GM18526 (cell line): ENCODE data around the gene RASD1.

Experiments
- POLR2A ChIP-seq: IDR thresholded peaks from 3 replicates; pipeline ENCODE4 v1.6.1; 2011; ENCODE audit not compliant: insufficient read length; ENCODE audit errors: extremely low read depth

RASD1 gene

DNA sequence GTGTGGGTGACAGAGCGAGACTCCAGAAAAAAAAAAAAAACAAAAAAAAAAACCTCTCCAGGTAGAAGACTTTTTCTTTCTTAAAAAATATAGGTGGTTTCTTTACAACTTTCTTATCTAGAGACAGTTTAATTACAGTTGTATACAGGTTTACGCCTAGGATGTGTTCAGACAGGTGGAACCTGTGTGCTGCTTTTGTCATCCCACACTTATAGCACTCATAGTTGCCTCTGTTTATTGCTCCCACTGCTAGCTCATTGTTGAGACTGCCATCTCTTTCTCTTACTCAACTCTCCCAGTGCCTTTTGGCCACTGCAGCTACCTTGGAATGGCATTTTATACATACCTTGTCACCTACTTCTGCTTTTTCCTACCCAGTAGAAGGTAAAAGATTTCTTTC lies 38.5 kb downstream of the RASD1 start:
- TF ChIP-seq POLR2A: no peak

DNA sequence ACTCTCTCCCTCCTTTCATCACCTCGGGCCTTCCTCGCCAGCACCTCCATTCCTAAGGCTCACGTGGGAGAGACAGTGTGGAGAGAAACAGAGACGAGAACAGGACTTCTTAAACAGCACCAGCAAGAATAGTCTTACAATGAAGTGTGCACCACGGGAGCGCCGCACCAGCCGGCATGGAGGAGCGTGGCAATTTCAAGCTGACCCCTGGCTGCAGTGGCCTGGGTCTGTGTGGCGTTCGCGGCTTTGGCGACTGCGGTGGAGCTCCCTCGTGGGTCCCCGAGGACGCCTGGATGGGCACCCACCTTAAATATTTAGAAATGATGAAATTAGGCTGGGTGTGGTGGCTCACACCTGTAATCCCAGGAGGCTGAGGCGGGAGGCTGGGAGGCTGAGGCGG lies 39.9 kb downstream of the RASD1 start:
- TF ChIP-seq POLR2A: no peak

DNA sequence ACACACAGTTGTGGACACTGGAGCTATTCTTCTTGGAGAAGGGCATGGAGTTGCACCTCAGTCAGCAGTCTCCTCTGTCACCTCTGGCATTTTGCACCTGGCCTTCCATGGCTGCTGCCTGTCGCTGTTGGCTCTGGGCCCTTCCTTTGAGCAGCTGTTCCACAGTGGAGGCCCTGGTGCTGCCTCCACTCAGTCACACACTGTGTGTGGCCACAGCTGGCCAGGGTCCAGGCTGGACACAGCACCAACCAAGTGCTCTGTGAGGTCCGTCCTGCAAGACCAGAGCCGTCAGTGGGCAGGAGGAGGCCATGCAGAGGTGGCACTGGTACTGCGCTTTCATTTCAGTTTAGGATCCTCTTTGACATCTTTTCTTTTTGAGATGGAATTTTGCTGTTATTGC lies 41.0 kb downstream of the RASD1 start:
- TF ChIP-seq POLR2A: no peak

DNA sequence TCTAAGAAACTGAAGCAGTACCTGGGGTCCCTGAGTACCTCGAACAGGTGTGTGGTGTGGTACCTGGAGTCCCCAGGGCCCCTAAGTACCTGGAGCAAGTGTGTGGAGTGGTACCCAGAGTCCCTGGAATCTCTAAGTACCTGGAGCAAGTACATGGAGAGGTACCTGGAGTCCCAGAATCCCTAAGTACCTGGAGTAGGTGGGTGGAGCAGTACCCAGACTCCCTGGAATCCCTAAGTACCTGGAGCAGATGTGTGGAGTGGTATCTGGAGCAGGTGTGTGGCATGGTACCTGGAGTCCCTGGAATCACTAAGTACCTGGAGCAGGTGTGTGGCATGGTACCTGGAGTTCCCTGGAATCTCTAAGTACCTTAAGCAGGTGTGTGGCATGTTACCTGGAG lies 41.9 kb downstream of the RASD1 start:
- no peak for TF ChIP-seq POLR2A

DNA sequence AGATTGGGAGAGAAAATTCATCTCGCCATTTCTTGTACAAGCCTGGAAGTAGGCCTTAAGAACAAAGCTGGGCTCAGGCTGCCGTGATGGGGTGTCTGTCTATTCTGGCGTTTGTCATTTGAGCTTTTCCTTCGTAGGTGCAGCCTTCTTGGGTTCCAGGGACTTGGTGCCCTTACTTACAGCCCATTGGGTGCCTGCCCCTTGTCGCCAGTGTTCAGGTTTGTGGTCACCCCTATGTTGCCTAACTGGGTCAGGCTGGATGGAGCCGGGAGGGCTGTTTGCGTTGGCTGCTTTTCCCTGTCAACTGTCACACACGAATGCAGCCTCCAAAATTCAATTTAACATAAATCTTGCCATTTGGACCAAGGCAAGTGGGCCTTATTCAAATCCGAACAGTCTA lies 43.1 kb downstream of the RASD1 start:
- TF ChIP-seq POLR2A: no peak

DNA sequence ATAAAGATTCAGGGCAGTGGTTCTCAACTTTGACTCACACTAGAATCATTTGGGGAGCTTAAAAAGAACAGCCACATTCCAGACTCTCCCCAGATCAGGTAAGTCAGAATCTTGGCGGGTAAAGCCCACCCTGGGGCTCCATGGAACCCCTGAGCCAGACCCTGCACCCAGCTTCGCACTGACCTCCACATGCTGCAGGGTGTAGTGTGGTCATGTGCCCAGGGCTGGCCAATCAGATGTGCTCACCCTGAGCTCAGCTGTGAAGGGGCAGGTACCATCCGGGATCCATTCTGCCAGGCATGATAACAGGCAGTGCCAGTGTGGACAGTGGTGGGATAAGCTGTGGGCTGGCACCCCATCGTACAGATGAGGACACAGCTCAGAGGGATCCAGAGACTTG lies 47.5 kb downstream of the RASD1 start:
- no peak for TF ChIP-seq POLR2A

DNA sequence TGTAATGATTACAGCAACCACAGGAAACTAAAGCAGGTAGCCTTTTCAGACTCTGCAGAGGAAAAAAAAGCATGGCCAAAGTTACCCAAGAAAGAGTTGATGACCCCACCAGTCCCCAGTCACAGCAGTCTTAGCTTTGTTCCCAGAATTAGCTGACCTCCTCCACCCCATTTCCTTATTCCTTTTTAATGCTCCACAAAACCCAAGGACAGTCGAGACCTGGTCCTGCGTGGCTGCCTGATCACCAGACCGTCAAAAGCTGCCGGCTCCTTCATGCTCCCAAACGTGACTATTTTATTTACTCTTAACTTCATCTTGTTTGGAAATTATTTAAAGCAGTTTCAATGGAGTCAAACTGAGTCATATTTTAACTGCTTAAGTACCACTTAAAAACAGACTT lies 48.1 kb downstream of the RASD1 start:
- no peak for TF ChIP-seq POLR2A

DNA sequence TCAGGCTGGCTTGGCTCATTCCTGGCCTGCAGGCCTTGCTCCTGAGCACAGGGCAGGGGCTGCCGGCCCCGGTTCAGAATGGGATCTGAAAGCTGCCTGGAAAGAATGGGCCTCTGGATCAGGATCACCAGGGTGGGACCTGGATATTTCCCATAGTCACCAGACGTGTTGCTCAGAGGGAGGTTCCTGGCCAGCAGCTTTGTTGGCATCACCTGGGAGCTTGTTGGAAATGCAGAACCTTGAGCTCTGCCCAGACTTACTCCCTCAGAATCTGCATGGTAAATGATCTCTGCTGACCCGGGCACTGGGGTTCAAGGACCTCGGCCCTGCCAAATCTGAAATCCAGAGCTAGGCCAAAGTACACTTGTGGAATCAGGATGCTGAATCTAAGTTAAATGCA lies 48.9 kb downstream of the RASD1 start:
- TF ChIP-seq POLR2A: no peak

DNA sequence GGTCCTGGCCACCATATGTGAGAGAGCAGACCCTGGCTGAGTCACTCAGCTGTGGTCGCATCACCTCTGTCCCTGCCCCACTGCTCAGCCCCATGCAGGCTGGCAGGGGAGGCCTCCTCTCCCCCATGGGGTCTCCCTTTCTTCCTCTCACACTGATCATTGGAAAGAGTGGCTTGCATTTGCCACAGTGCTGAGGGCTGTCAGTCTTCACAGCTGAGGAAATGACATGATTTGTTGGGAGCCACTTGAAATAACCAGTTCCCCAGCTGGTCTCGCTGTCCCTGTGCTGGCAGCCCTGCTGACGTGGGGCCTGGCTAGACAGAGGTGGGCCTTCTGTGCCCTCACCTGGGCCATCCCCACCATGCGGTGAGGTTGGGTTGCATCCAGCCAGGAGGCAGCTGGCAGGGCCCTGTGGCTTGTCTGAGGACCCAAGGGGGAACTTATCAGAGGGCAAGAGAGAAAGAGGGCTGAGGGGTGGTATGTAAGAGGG lies 49.5 kb downstream of the RASD1 start:
- no peak for TF ChIP-seq POLR2A

DNA sequence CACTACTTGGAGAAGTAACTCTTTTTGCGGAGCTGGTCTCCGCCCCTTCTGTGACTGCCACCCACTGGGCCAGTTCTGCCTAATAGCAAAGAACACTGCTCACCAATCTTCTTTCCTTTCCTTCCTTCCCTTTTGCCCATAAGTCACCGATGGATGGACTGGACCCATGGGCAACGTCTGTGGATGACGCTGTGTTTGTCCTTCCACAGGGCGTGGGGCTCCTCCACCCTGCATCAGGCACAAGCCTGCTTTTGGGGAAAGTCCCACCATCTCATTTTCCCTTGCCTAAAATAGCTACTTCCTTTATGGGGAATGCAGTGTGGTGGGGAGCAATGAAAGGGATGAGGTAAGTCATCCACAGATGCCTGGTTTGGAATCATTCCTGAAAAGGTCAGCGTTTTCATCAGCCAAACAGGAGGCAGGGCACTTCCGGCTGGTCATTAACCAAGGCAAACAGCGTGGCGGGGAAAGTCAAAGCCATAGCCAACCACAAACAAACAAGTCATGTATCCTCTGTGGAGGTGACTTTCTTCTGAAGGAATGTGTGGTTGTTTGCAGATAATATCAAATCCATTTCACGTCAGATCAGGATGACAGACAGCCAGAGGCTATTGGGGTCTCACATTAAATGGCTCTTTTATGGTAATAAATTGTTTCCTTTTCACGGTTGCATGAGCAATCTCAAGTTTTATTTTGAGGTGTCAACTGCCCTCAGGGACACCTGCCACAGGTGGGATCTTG lies 50.1 kb downstream of the RASD1 start:
- TF ChIP-seq POLR2A: no peak

DNA sequence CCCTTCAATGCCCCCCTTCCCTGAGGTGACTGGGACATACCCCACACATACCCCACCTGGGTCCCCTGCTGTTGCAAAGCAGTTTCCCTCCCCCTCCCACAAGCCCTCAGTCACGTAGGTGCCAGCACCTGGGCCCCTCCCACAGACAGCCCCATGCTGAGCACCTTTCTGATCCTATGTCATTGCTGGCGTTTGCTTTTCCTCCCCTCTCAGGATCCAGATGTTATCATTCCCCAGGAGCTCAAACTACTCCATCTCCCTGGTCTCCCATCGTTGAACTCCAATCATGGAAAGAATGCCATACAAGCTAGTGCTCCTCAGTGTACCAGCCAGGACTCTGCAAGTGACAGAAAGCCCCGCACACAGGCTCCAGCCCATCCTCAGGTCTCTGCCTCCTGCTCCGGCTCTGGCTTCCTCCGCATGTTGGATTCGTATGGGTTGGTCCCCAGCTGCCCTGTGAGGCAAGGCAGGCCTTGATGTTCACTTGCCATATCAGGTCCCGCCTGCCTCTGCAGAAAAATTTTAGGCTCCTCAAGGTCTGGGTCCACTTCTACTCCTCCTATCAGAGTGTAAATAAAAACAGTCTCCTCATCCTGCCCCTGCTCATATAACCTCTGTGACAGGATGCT lies 50.8 kb downstream of the RASD1 start:
- no peak for TF ChIP-seq POLR2A
